GM19395 (cell line): ENCODE measurements around the gene ZBTB20.

Experiments
- ATAC-seq: cut with Tn5 transposase; IDR thresholded peaks from one replicate; pipeline ENCODE4 v1.9.1; 2021; ENCODE audit warnings: mild to moderate bottlenecking, moderate library complexity; ENCODE audit not compliant: unreplicated experiment

ZBTB20 gene

GRCh38 chr3:115038817-115039216, 108.3 kb downstream of the ZBTB20 start:
- no peak for ATAC-seq

DNA sequence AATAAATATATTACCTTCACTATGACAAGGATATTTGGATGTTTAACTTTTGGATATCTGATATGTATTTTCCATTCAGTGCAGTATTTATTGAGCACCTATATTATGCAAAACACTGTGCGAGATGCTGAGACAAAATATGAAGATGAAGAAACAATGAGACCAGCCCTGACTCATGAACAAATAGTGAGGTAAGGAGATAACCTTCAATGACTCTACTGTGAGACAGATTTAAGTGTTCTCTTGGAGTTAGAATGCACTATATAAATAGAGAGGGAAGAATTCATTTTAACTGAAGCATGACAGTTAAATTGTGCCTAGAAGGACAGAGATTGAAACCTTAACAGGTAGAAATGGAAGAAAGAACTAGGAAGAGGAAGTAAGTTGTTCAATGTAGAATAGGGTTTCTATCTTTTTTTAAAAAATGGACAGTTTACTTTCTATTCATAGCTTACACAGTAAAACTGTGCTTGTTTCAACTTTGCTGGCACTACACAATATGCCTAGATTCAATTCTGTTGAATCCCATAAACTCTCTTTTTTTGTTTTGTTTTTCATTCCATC, 124.2 kb downstream of the ZBTB20 start:
- ATAC-seq, result peak; percentile 83

DNA sequence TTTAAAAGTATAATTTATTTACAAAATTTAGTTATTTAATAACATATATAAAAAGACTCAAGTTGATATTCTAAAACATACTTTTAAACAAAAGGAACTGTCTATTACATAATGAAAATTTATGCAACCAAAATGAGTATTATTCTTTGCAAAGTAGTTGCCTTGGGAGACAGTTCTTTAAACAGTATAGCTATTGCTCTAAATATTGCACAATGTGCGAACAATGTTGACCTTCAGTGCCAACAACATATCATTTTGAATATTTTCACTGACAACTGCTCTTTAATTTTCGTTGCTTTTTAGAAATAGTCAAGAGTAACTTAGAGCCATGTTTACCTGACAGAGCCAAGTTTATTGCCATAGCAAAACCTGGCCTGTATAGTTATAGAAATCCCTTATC, 124.9 kb downstream of the ZBTB20 start:
- no peak for ATAC-seq

DNA sequence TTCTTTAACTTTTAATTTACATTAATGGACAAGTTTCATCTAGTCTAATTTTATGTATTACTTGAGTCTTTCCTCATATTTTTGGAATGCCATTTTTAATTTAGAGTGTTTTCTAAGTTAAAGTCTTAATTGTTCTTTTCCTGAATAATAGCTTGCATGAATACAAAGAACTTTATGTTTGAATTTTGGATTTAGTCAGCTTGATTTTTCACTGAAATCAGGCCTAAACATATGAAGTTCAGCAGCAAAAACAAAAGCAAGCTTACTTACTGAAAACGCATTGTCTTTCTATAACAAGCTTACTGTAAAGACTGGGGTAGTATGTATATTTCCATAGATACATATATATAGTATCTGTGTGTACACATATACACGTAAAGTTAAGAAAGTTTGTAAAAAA, 126.0 kb downstream of the ZBTB20 start:
- no peak for ATAC-seq

DNA sequence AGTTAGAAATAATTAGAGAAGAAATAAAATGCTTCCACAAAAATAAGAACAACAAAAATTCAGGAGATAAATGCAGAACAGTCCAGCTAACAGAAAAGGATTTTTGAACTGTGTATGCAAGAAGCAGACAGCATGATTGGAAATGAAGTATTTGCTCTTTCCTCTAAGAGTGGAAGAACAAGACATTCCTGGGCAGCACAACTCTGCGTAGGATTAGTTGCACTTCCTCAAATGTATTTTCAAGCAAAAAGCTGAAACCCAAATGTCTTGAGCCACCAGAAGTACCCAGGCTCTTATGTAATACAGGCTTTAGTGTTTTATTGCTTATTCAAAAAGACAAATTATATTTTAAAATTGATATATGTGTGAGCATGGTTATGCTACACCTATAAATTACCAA, 127.2 kb downstream of the ZBTB20 start:
- ATAC-seq, result no peak

DNA sequence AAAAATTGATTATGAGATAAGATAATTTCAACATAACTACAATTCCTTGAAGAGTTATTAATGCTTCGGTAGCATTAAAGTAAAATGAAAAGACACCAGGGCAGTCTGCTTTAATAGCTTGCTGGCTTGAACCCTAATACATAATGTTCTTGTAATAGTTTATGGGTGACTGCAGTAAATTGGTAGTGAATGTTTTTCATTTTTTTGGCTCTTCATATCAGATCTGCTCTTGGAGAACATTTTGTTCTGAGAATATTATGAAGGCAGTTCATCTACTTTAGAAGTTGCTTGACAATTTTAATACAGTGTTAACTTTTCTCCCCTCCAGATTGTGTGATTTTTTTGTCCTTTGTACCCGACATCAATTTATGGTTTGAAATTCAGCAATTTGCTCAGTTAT, 128.4 kb downstream of the ZBTB20 start:
- no peak for ATAC-seq

GRCh38 chr3:115007966-115008365, 139.1 kb downstream of the ZBTB20 start:
- no peak for ATAC-seq

DNA sequence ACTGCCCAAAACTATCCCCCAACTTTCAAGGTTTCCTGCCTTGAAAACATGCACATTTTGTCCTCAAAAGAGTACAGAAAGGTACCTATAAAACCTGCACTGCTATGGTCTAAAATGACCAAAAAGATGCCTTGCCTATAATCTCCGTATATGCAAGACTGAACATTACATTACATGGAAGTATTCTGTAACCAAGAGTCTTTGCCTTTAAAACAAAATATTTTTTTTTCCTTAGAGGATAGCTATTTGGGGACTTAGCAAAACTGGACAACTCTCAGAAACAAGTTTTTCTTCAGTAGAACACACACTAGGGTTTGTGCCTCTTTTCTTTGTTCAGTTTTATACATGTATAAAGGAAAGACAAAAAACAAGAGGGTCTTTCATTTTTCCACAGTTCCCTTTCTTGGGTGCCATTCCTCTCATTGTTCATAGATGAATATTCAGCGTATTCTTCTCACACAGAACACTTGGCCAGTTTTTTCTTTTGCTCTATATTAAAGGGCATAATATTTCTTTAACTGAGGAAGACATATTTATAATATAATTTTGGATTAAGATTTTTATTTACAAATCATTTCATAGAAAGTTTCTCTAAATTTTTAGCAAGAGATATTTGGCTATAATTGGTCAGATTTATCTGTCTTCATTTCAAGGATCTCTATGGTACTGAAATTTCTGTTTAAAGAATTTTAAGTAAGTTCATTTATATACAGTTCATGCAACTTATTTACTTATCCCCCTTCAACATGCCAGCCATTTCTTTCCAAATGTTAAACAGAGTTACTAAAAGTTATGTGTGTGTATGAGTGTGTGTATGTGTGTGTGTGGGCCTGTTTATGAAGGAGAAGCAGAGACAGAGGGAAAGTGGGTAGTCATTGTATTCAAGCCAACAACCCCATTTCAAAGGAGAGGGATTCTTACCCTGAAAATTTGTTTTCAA, 142.6 kb downstream of the ZBTB20 start:
- no peak for ATAC-seq

DNA sequence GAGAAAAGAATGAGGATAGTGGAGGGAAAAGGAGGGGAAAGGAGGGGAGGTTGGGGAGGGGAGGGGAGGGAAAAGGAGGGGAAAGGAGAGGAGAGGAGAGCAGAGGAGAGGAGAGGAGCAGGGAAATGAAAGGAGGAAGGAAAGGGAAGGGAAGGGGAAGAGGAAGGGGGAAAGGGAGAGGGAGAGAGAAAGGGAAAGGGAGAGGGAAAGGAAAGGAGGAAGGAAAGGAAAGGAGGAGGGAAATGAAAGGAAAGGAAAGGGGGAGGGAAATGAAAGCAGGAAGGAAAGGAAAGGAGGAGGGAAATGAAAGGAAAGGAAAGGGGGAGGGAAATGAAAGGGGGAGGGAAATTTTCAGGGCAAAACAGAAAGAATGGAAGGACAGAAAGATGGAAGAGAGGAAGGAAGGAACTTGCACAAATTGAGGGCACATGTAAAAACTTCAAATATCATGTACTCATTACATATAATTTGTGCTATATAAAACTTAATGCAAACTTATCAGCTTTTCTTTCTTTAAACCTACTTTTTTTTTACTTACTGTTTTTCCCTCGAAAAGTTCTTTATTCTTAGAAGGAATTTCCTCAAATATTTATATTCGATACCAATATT, 148.0 kb downstream of the ZBTB20 start:
- no peak for ATAC-seq

DNA sequence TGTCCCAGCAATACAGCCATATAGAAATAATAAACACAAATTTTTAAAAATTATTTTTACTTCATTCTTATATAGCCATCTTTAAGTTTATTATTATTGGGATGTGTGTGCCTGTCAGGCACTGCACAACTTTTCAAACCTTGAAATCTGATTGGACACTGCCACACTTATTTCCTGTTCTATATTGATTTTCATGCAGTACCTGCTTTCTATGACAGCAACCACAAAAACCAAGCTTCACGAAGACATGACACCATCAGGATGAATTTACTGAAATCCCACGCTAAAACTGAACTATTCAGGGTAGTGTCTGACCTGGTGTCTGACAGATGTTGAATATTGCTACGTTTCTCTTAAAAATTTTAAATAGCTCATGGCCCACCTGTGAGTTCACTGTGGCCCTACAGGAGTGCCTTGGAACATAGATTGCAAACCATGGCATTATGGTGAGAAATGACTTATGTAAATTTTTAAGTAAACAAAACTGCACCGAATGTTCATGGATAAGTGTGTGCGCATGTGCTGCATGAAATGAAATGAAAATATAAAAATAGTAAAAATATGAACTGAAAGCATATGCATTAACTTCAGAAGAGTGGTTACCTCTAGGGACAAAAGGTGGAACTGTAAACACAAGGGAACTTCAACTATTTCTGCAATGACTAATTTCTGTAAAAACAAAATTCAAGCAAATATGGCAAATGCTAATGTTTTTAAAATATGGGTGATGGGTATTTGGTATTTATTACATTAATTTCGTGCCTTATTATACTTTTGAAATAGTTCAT, 152.3 kb downstream of the ZBTB20 start:
- peak; percentile 70 for ATAC-seq

- ATAC-seq, result no peak
Observed at GRCh38 chr3:114985776-114986175, 161.3 kb downstream of the ZBTB20 start.

GRCh38 chr3:114983248-114983647, 163.8 kb downstream of the ZBTB20 start:
- no peak for ATAC-seq

- ATAC-seq, result peak; percentile 93
Observed at GRCh38 chr3:114974387-114974786, 172.7 kb downstream of the ZBTB20 start.

DNA sequence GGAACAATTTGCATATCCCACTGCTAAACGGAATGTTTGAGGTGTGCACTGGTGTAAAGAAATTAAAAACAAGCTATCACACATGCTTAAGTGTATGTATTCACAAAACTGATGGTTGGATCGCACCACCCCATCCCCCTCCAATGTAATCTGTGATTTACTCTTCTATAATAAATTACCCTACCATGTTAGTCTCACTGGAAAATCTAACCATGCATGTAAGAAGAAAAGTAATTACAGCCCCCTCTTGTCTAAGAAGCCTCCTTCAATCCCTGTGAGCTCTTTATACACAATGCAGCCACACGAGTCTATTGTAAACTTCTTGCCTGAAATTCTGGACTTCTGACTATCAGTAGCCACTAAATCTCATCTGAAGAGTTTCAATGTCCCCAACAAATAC, 173.6 kb downstream of the ZBTB20 start:
- no peak for ATAC-seq

DNA sequence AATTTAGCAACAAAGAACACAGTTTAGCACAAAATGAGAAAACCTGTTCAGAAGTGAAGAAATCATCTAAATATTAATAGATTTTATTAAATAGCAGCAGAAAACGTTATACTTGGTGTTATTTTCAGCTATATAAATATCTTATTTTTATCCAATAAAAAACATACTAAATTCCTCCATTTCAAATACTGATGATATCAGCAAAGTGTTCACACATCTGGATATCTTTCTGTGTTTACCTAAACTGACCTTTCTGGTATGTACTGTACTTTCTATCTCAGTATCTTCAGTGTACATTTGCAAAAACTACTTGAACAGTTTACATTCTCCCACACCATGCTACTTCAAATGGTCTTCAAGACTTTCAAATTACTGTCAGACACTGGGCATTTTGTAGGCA, 179.9 kb downstream of the ZBTB20 start:
- no peak for ATAC-seq

DNA sequence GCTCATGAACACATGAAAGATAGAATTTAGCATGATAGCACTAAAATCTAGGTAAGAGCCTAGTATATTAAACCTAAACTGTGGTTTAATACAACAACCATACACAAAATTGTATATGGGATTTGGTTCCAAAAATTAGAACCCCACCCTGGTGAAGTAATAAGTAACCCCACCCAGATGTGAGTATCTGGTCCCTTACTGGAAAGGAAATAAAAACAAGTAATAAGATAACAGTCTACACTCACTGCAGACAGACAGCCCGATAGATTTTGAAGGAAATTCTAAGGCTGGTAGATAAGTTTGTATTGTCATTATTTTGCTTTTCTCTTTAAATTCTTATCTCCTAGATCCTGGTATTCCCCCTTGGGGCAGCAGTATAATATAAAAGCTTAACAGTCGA, 184.9 kb downstream of the ZBTB20 start:
- no peak for ATAC-seq

DNA sequence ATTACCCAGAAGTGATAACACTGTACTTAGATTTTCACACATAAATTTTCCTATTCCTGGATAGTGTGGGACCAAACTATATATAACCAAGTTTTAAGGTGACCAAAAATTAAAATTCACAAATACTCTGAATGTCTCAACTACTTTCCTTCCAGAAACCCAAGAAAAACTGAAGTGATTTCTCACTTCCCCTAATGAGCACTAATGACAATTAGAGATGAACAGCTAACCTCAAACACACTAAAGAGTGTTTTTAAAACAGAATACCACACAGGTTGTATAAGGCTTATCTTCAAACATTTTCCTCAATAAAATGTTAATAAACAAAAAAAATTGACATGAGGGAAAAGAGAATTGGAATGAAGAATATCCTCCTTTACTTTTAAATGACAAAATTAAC, 188.2 kb downstream of the ZBTB20 start:
- no peak for ATAC-seq

- no peak for ATAC-seq
Observed at GRCh38 chr3:114953800-114954199, 193.3 kb downstream of the ZBTB20 start.

- ATAC-seq, result no peak
Observed at GRCh38 chr3:114953215-114953799, 193.8 kb downstream of the ZBTB20 start.

- peak; percentile 68 for ATAC-seq
Observed at GRCh38 chr3:114942773-114943172, 204.3 kb downstream of the ZBTB20 start.
